Stimulated activated effector memory CD8-positive, alpha-beta T cell treated with anti-CD3 and anti-CD28 coated beads, Interleukin-12 subunit alpha, Interleukin-12 subunit beta, amount 100 ng/mL, for 72 hours (primary cell): Measurements from ENCODE around the gene OR6P1.

ENCODE experiments used
- ATAC-seq: fragments of 150-1000 bp; cut with Tn5 transposase; 2 replicates; pipeline ENCODE4 v1.10.0; 2021
- DNase-seq, 2 donors: peaks; one replicate each; pipeline ENCODE4 v3.0.0; 2021 to 2022; ENCODE audit warnings: low spot score in 2 of 2
- H3K27ac Mint-ChIP-seq: one replicate; pipeline ENCODE4 v1.8.0; 2022; ENCODE audit warnings: mild to moderate bottlenecking, mixed read lengths
- H3K36me3 Mint-ChIP-seq: one replicate; pipeline ENCODE4 v1.8.0; 2022; ENCODE audit warnings: mild to moderate bottlenecking, mixed read lengths
- H3K4me1 Mint-ChIP-seq: one replicate; pipeline ENCODE4 v1.8.0; 2022; ENCODE audit warnings: mixed read lengths
- H3K4me3 Mint-ChIP-seq: one replicate; pipeline ENCODE4 v1.8.0; 2022; ENCODE audit warnings: mild to moderate bottlenecking, mixed read lengths
- H3K9me3 Mint-ChIP-seq: one replicate; pipeline ENCODE4 v1.8.0; 2022; ENCODE audit warnings: mixed read lengths

OR6P1 gene, protein sequence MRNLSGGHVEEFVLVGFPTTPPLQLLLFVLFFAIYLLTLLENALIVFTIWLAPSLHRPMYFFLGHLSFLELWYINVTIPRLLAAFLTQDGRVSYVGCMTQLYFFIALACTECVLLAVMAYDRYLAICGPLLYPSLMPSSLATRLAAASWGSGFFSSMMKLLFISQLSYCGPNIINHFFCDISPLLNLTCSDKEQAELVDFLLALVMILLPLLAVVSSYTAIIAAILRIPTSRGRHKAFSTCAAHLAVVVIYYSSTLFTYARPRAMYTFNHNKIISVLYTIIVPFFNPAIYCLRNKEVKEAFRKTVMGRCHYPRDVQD

DNA sequence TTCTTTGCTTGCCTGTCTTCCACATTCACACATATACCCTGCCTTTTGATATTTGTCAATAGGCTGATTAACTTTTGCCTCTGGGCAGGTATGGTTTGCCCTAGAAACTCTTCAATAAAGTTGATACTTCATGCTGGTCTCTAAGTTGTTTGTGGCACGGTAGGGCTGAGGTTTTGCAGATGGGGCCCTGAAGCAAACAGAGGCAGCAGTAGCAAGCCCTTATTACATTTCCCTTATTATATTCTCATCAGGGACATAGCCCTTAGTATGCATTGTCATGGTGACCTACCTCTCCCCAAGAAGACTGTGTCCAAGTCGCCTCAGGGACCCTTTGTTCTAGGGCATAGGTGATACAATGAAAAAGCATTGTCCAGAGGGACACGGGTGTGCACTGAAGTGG lies at the start of gene OR6P1:
Gene OR6P1, minus strand, starts transcription at position 101 of the 400 bp plus-strand sequence. CDS start 6,976 bp downstream, outside the sequence.
- ATAC-seq, result no peak
- Mint-ChIP-seq H3K9me3 (no peaks in the 10 kb centered on the region), H3K4me3 (no peak within 1 kb of the TSS), H3K27ac (no peak within 1 kb of the TSS), H3K36me3 (no peaks in the 10 kb centered on the region), H3K4me1 (no peaks in the 10 kb centered on the region)
- no peak for DNase-seq

- Mint-ChIP-seq H3K4me1 (no peaks in the 10 kb centered on the region), H3K27ac (no peak overlapping the region), H3K36me3 (no peaks in the 10 kb centered on the region), H3K9me3 (no peaks in the 10 kb centered on the region), H3K4me3 (no peak overlapping the region)
- ATAC-seq, result no peak
- no peak for DNase-seq
These were observed 43.4 kb upstream of the OR6P1 start for GRCh38 chr1:158613764-158614163.

GRCh38 chr1:158611916-158612315 lies 41.5 kb upstream of the OR6P1 start:
- Mint-ChIP-seq H3K27ac (no peak overlapping the region), H3K36me3 (no peaks in the 10 kb centered on the region), H3K4me3 (no peak overlapping the region), H3K4me1 (no peaks in the 10 kb centered on the region), H3K9me3 (no peaks in the 10 kb centered on the region)
- no peak for DNase-seq
- ATAC-seq, result no peak

GRCh38 chr1:158607296-158607695 lies 36.9 kb upstream of the OR6P1 start:
- Mint-ChIP-seq H3K36me3 (no peaks in the 10 kb centered on the region), H3K4me1 (no peaks in the 10 kb centered on the region), H3K4me3 (no peak overlapping the region), H3K27ac (no peak overlapping the region), H3K9me3 (no peaks in the 10 kb centered on the region)
- no peak for DNase-seq
- ATAC-seq, result no peak

GRCh38 chr1:158604968-158605367 lies 34.6 kb upstream of the OR6P1 start, which contains the start of gene OR10Z1:
Gene OR10Z1 (plus strand): TSS chr1:158605268. CDS start chr1:158606439, 1,171 bp downstream.
- Mint-ChIP-seq H3K4me1 (no peaks in the 10 kb centered on the region), H3K9me3 (no peaks in the 10 kb centered on the region), H3K27ac (no peak within 1 kb of the TSS), H3K4me3 (no peak within 1 kb of the TSS), H3K36me3 (no peaks in the 10 kb centered on the region)
- no peak for DNase-seq
- no peak for ATAC-seq

DNA sequence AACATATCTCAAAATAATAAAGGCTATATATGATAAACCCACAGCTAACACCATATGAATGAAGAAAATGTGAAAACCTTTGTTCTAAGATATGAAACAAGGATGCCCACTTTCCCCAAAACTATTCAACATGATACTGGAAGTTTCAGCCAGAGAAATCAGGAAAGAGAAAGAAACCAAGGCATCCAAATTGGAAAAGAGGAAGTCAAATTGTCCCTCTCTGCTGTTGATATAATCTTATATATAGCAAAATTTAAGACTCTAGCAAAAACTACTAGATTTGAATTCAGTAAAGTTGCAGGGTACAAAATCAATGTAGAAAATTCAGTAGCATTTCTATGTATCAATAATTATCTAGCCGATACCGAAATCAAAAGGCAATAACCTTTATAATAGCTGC lies 30.4 kb upstream of the OR6P1 start:
- no peak for DNase-seq
- H3K4me1 Mint-ChIP-seq, result no peaks in the 10 kb centered on the region
- no peaks in the 10 kb centered on the region for H3K36me3 Mint-ChIP-seq

GRCh38 chr1:158586942-158587341 lies 16.6 kb upstream of the OR6P1 start:
- no peaks in the 10 kb centered on the region for H3K4me1 Mint-ChIP-seq

More for the DNA sequence above, 30.4 kb upstream of the OR6P1 start:
- no peak for ATAC-seq
- Mint-ChIP-seq H3K4me3 (no peak overlapping the region), H3K9me3 (peaks cover 23% of the 10 kb centered on the region), H3K27ac (no peak overlapping the region)

GRCh38 chr1:158583962-158584361 lies 13.6 kb upstream of the OR6P1 start:
- DNase-seq (no peak), ATAC-seq (no peak)
- Mint-ChIP-seq H3K9me3 (peaks cover 5% of the 10 kb centered on the region), H3K4me3 (no peak overlapping the region), H3K36me3 (no peaks in the 10 kb centered on the region), H3K27ac (no peak overlapping the region), H3K4me1 (no peaks in the 10 kb centered on the region)

More at GRCh38 chr1:158586942-158587341, 16.6 kb upstream of the OR6P1 start:
- Mint-ChIP-seq H3K4me3 (no peak overlapping the region), H3K9me3 (peaks cover 7% of the 10 kb centered on the region), H3K27ac (no peak overlapping the region), H3K36me3 (no peaks in the 10 kb centered on the region)
- DNase-seq (no peak), ATAC-seq (no peak)

DNA sequence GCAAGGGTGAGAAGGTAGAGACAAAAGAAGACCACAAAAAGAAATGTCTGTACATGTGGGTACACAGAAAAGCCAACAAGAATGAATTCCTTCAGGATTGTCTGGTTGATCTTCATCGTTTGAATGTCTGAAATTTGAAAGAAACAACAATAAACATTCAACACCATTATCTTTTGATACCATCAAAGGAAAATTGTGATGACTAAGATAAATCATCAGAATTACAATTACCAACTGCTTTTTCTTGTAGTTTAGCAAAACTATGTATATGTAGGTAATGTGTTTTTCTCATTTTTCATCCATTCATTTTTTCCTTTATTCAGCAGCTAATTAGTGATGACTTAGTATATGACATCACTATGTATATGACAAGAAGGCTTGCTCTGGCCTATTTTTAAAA lies 9.4 kb upstream of the OR6P1 start, which contains the start of gene OR10X1:
Gene OR10X1, minus strand, starts transcription at position 167 of the 400 bp plus-strand sequence. Its CDS starts 0 bp downstream, at position 167.
- H3K36me3 Mint-ChIP-seq, result no peaks in the 10 kb centered on the region
- no peak for DNase-seq
- H3K4me3 Mint-ChIP-seq, result no peak within 1 kb of the TSS
- ATAC-seq, result no peak
- no peaks in the 10 kb centered on the region for H3K9me3 Mint-ChIP-seq
- no peak within 1 kb of the TSS for H3K27ac Mint-ChIP-seq
- H3K4me1 Mint-ChIP-seq, result no peaks in the 10 kb centered on the region

GRCh38 chr1:158577561-158577960 lies 7.2 kb upstream of the OR6P1 start:
- DNase-seq (no peak), ATAC-seq (no peak)
- Mint-ChIP-seq H3K4me1 (no peaks in the 10 kb centered on the region), H3K36me3 (no peaks in the 10 kb centered on the region), H3K4me3 (no peak overlapping the region), H3K27ac (no peak overlapping the region), H3K9me3 (no peaks in the 10 kb centered on the region)

GRCh38 chr1:158572226-158572625 lies 1.8 kb upstream of the OR6P1 start:
- ATAC-seq (no peak), DNase-seq (no peak)
- H3K36me3 Mint-ChIP-seq, result no peaks in the 10 kb centered on the region
- H3K4me3 Mint-ChIP-seq, result no peak overlapping the region
- H3K9me3 Mint-ChIP-seq, result no peaks in the 10 kb centered on the region
- H3K4me1 Mint-ChIP-seq, result no peaks in the 10 kb centered on the region
- no peak overlapping the region for H3K27ac Mint-ChIP-seq

DNA sequence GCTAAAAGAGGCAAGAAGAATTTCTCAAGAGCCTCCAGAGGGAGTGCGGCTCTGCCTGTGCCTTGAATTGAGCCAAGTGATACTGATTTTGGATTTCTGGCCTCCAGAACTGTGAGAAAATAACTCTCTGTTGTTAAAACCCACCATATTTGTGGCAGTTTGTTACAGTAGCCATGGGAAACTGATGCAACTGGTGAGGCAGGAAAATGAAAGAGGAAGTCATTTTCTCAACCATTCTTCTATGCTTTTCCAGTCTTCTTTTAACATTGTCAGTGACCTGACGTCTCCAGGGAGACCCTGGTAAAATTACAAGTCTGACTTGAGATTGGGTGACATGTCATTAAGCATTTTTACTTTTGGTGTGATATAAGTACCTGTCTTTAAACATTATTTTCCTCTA lies 5.8 kb downstream of the OR6P1 start:
- Mint-ChIP-seq H3K36me3 (no peaks in the 10 kb centered on the region), H3K4me1 (no peaks in the 10 kb centered on the region), H3K27ac (no peak overlapping the region), H3K9me3 (no peaks in the 10 kb centered on the region), H3K4me3 (no peak overlapping the region)
- ATAC-seq, result no peak
- no peak for DNase-seq

GRCh38 chr1:158563853-158564252 lies 6.5 kb downstream of the OR6P1 start:
- Mint-ChIP-seq H3K9me3 (no peaks in the 10 kb centered on the region), H3K27ac (no peak overlapping the region), H3K36me3 (no peaks in the 10 kb centered on the region), H3K4me1 (no peaks in the 10 kb centered on the region), H3K4me3 (no peak overlapping the region)
- DNase-seq (no peak), ATAC-seq (no peak)

GRCh38 chr1:158559696-158560095 lies 10.7 kb downstream of the OR6P1 start:
- Mint-ChIP-seq H3K36me3 (no peaks in the 10 kb centered on the region), H3K27ac (no peak overlapping the region), H3K4me1 (no peaks in the 10 kb centered on the region), H3K9me3 (no peaks in the 10 kb centered on the region), H3K4me3 (no peak overlapping the region)
- no peak for ATAC-seq
- no peak for DNase-seq

GRCh38 chr1:158554352-158554751 lies 16.0 kb downstream of the OR6P1 start, which contains the start of gene OR6Y1:
Gene OR6Y1 (minus strand): TSS chr1:158554405. CDS start chr1:158548105, 6,300 bp downstream.
- Mint-ChIP-seq H3K4me1 (no peaks in the 10 kb centered on the region), H3K27ac (no peak within 1 kb of the TSS), H3K9me3 (no peaks in the 10 kb centered on the region), H3K36me3 (no peaks in the 10 kb centered on the region), H3K4me3 (no peak within 1 kb of the TSS)
- DNase-seq, result no peak
- no peak for ATAC-seq

DNA sequence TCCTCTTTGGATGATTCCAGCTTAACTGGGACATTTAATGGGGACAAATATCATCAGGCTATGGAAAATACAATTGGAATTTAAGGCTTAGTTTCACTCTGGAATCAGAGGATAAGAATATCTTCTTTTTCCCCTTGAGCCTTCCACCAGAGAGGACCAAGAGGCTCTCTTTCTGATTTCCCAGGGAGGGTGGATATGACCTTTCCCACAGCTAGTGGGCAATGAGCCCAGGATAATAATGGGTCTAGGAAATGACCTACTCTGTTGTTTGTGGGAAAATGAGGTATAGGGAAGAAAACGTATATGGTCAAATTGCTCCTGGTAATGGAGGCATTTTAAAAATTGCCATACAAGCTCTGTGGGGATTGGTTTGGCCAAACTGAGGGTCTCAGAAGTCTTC lies 18.1 kb downstream of the OR6P1 start:
- no peak for DNase-seq
- ATAC-seq, result no peak
- H3K4me3 Mint-ChIP-seq, result no peak overlapping the region
- no peak overlapping the region for H3K27ac Mint-ChIP-seq
- H3K9me3 Mint-ChIP-seq, result no peaks in the 10 kb centered on the region
- H3K36me3 Mint-ChIP-seq, result no peaks in the 10 kb centered on the region
- H3K4me1 Mint-ChIP-seq, result no peaks in the 10 kb centered on the region
